Endodermal cell (in vitro differentiated cells): ENCODE data around the gene SPG7. TPM values are rescaled to one million over a fixed set of nuclear protein-coding genes. Genes with fewer than 3 reads are reported as not detected.

ENCODE experiments used
- DNase-seq: peaks from one replicate; pipeline ENCODE4 v3.0.0-alpha.2; 2017
- H3K27ac ChIP-seq: 2 replicates; pipeline ENCODE4 v1.5.1; 2013; ENCODE audit warnings: mild to moderate bottlenecking, low read depth, low read length, moderate library complexity
- H3K27me3 ChIP-seq: 2 replicates; pipeline ENCODE4 v1.6.1; 2013; ENCODE audit warnings: mild to moderate bottlenecking, low read length, moderate library complexity; ENCODE audit not compliant: insufficient read depth, control insufficient read depth, poor library complexity, severe bottlenecking
- H3K36me3 ChIP-seq: 2 replicates; pipeline ENCODE4 v1.7.0; 2013; ENCODE audit warnings: mild to moderate bottlenecking, low read length, moderate library complexity; ENCODE audit not compliant: control insufficient read depth, insufficient read depth
- H3K4me1 ChIP-seq: one replicate; pipeline ENCODE4 v1.7.0; 2013; ENCODE audit warnings: low read length; ENCODE audit not compliant: control insufficient read depth, insufficient read depth
- H3K4me3 ChIP-seq: 2 replicates; pipeline ENCODE4 v1.5.1; 2013; ENCODE audit warnings: mild to moderate bottlenecking, low read length, moderate library complexity
- H3K9ac ChIP-seq: 2 replicates; pipeline ENCODE4 v1.6.1; 2013; ENCODE audit warnings: mild to moderate bottlenecking, low read length, moderate library complexity; ENCODE audit not compliant: poor library complexity, severe bottlenecking; ENCODE audit errors: extremely low read depth
- H3K9me3 ChIP-seq: 2 replicates; pipeline ENCODE4 v1.6.1; 2013; ENCODE audit warnings: mild to moderate bottlenecking, low read length, moderate library complexity; ENCODE audit not compliant: control insufficient read depth
- H3K27ac Mint-ChIP-seq: 2 replicates; pipeline ENCODE4 v1.8.0; 2020; ENCODE audit warnings: mixed read lengths
- H3K27me3 Mint-ChIP-seq: 2 replicates; pipeline ENCODE4 v1.8.0; 2021; ENCODE audit warnings: mild to moderate bottlenecking, mixed read lengths; ENCODE audit not compliant: insufficient read depth
- H3K36me3 Mint-ChIP-seq: 2 replicates; pipeline ENCODE4 v1.8.0; 2020; ENCODE audit warnings: low read depth, mixed read lengths
- H3K4me1 Mint-ChIP-seq: 2 replicates; pipeline ENCODE4 v1.8.0; 2020; ENCODE audit warnings: mixed read lengths
- H3K4me3 Mint-ChIP-seq: 2 replicates; pipeline ENCODE4 v1.8.0; 2020; ENCODE audit warnings: mild to moderate bottlenecking, moderate library complexity, mixed read lengths
- H3K9me3 Mint-ChIP-seq: 2 replicates; pipeline ENCODE4 v1.8.0; 2020; ENCODE audit warnings: mild to moderate bottlenecking, mixed read lengths
- CTCF ChIP-seq: fragments of 200-600 bp; sonication (generic); conservative IDR thresholded peaks from 2 replicates; pipeline ENCODE4 v1.5.0; 2021; ENCODE audit warnings: antibody characterized with exemption, mild to moderate bottlenecking
- WGBS, 2 experiments: methylation state at CpG; one replicate each; pipeline versions ENCODE4 v1.1.5 to v1.1.7; 2013; ENCODE audit warnings: missing lambda C conversion rate in 2 of 2, mixed read lengths in 1 of 2; ENCODE audit not compliant: insufficient coverage in 1 of 2, insufficient read length in 1 of 2; 5-methylcytosine and 5-hydroxymethylcytosine counted together
- total RNA-seq, 2 donors: library from RNA; stranded (reverse); fragmentation: NEBNext Ultra II Directional in 1 of 2; extraction: Animal tissue kit (Norgen Biotek cat#: 25700) in 1 of 2; gene quantifications; 2 replicates in 1 of 2; 3 replicates in 1 of 2; pipeline ENCODE4 v1.2.1, GENCODE V29; 2021

Gene SPG7
- total RNA-seq, 2 donors from 2014 or later = 153 to 156 TPM

- H3K36me3 Mint-ChIP-seq = no peaks in the 10 kb centered on the region
- no peak overlapping the region for H3K4me3 Mint-ChIP-seq
- Histone ChIP-seq H3K9me3 (no peaks in the 10 kb centered on the region), H3K4me1 (no peaks in the 10 kb centered on the region), H3K4me3 (no peak overlapping the region), H3K27ac (no peak overlapping the region), H3K27me3 (no peaks in the 10 kb centered on the region), H3K36me3 (no peaks in the 10 kb centered on the region), H3K9ac (no peak overlapping the region)
- H3K4me1 Mint-ChIP-seq = no peaks in the 10 kb centered on the region
- no peak overlapping the region for H3K27ac Mint-ChIP-seq
- H3K27me3 Mint-ChIP-seq = no peaks in the 10 kb centered on the region
- H3K9me3 Mint-ChIP-seq = no peaks in the 10 kb centered on the region
- 94 to 96% methylated on average over 33 to 47 of the region's 47 CpGs for WGBS, 2 experiments
- TF ChIP-seq CTCF = no peak
- DNase-seq = no peak
These were observed 87.3 kb downstream of the SPG7 start for GRCh38 chr16:89595330-89596060.

GRCh38 chr16:89596061-89596689 lies 88.0 kb downstream of the SPG7 start:
- Mint-ChIP-seq H3K9me3 (no peaks in the 10 kb centered on the region), H3K36me3 (no peaks in the 10 kb centered on the region), H3K4me1 (no peaks in the 10 kb centered on the region), H3K27ac (no peak overlapping the region), H3K4me3 (no peak overlapping the region), H3K27me3 (no peaks in the 10 kb centered on the region)
- DNase-seq = no peak
- WGBS, 2 experiments = 92 to 95% methylated on average over 20 to 25 of the region's 25 CpGs
- Histone ChIP-seq H3K9me3 (no peaks in the 10 kb centered on the region), H3K9ac (no peak overlapping the region), H3K27me3 (no peaks in the 10 kb centered on the region), H3K36me3 (no peaks in the 10 kb centered on the region), H3K4me1 (no peaks in the 10 kb centered on the region), H3K4me3 (no peak overlapping the region), H3K27ac (no peak overlapping the region)
- TF ChIP-seq CTCF = no peak

GRCh38 chr16:89596957-89597649 lies 88.9 kb downstream of the SPG7 start:
- Mint-ChIP-seq H3K9me3 (no peaks in the 10 kb centered on the region), H3K4me1 (no peaks in the 10 kb centered on the region), H3K4me3 (no peak overlapping the region), H3K27ac (no peak overlapping the region), H3K27me3 (no peaks in the 10 kb centered on the region), H3K36me3 (no peaks in the 10 kb centered on the region)
- H3K27ac ChIP-seq = no peak overlapping the region
- TF ChIP-seq CTCF = no peak
- no peaks in the 10 kb centered on the region for H3K27me3 ChIP-seq
- no peaks in the 10 kb centered on the region for H3K4me1 ChIP-seq
- no peaks in the 10 kb centered on the region for H3K9me3 ChIP-seq
- H3K9ac ChIP-seq = no peak overlapping the region
- H3K4me3 ChIP-seq = no peak overlapping the region
- no peaks in the 10 kb centered on the region for H3K36me3 ChIP-seq
- 93 to 95% methylated on average over 9 to 19 of the region's 19 CpGs for WGBS, 2 experiments
- DNase-seq = no peak
